Mesothelial cell of epicardium (in vitro differentiated cells): ENCODE measurements around the gene CACNA1I. TPM values are rescaled to one million over a fixed set of nuclear protein-coding genes. Genes with fewer than 3 reads are reported as not detected.
A peak's percentile ranks its signal among the peaks of the same experiment; 100 is the strongest.

Experiments
- DNase-seq, 2 experiments: peaks; one replicate each; pipeline ENCODE4 v3.0.0; 2021; ENCODE audit warnings: low spot score in 2 of 2; ENCODE audit not compliant: unreplicated experiment in 2 of 2
- H3K27ac Mint-ChIP-seq: 2 replicates; pipeline ENCODE4 v1.8.0; 2021; ENCODE audit warnings: mixed read lengths
- H3K27me3 Mint-ChIP-seq: 2 replicates; pipeline ENCODE4 v1.8.0; 2021; ENCODE audit warnings: low read depth, mixed read lengths
- H3K36me3 Mint-ChIP-seq: 2 replicates; pipeline ENCODE4 v1.8.0; 2021; ENCODE audit warnings: mixed read lengths
- H3K4me1 Mint-ChIP-seq: 2 replicates; pipeline ENCODE4 v1.8.0; 2021; ENCODE audit warnings: mixed read lengths
- H3K4me3 Mint-ChIP-seq: 2 replicates; pipeline ENCODE4 v1.8.0; 2021; ENCODE audit warnings: mild to moderate bottlenecking, moderate library complexity, mixed read lengths
- H3K9me3 Mint-ChIP-seq: 2 replicates; pipeline ENCODE4 v1.8.0; 2021; ENCODE audit warnings: mixed read lengths
- CTCF ChIP-seq: fragments of 200-600 bp; sonication (generic); IDR thresholded peaks from one replicate; pipeline ENCODE4 v1.5.0; 2021; ENCODE audit warnings: antibody characterized with exemption; ENCODE audit not compliant: unreplicated experiment
- total RNA-seq: library from RNA; stranded (reverse); gene quantifications from 3 replicates; pipeline ENCODE4 v1.2.1, GENCODE V29; 2021

CACNA1I gene
- total RNA-seq, 1 donor from 2014 or later = 0.31 TPM

- no peak for DNase-seq
- Mint-ChIP-seq H3K9me3 (no peaks in the 10 kb centered on the region), H3K4me1 (peaks cover 14% of the 10 kb centered on the region), H3K27me3 (peaks cover 7% of the 10 kb centered on the region), H3K27ac (no peak overlapping the region), H3K36me3 (no peaks in the 10 kb centered on the region), H3K4me3 (no peak overlapping the region)
- no peak for TF ChIP-seq CTCF
Measured at GRCh38 chr22:39630721-39631120, 60.2 kb downstream of the CACNA1I start.

- Mint-ChIP-seq H3K27me3 (peaks cover 2% of the 10 kb centered on the region), H3K4me3 (no peak overlapping the region), H3K9me3 (no peaks in the 10 kb centered on the region), H3K27ac (no peak overlapping the region), H3K4me1 (peaks cover 16% of the 10 kb centered on the region), H3K36me3 (no peaks in the 10 kb centered on the region)
- no peak for DNase-seq
- TF ChIP-seq CTCF = no peak
Measured at GRCh38 chr22:39631381-39632286, 61.1 kb downstream of the CACNA1I start.

GRCh38 chr22:39634530-39635405 lies 64.2 kb downstream of the CACNA1I start:
- Mint-ChIP-seq H3K27me3 (peaks cover 2% of the 10 kb centered on the region), H3K27ac (peak overlapping the region; percentile 28), H3K4me1 (peaks cover 13% of the 10 kb centered on the region), H3K36me3 (no peaks in the 10 kb centered on the region), H3K9me3 (peaks cover 8% of the 10 kb centered on the region), H3K4me3 (no peak overlapping the region)
- peak in 1 of 2 experiments; percentile 70 for DNase-seq
- TF ChIP-seq CTCF = no peak

- Mint-ChIP-seq H3K27ac (no peak overlapping the region), H3K9me3 (peaks cover 10% of the 10 kb centered on the region), H3K36me3 (no peaks in the 10 kb centered on the region), H3K4me3 (no peak overlapping the region), H3K4me1 (peaks cover 13% of the 10 kb centered on the region), H3K27me3 (peaks cover 3% of the 10 kb centered on the region)
- TF ChIP-seq CTCF = no peak
- no peak for DNase-seq
Measured at GRCh38 chr22:39635719-39636118, 65.2 kb downstream of the CACNA1I start.

- peaks cover 17% of the 10 kb centered on the region for H3K27me3 Mint-ChIP-seq
- peaks cover 10% of the 10 kb centered on the region for H3K9me3 Mint-ChIP-seq
- no peaks in the 10 kb centered on the region for H3K36me3 Mint-ChIP-seq
- H3K4me1 Mint-ChIP-seq = peaks cover 13% of the 10 kb centered on the region
- no peak overlapping the region for H3K27ac Mint-ChIP-seq
- no peak for DNase-seq
- TF ChIP-seq CTCF = no peak
- no peak overlapping the region for H3K4me3 Mint-ChIP-seq
Measured at GRCh38 chr22:39638958-39639357, 68.4 kb downstream of the CACNA1I start.
